Measurements from ENCODE around the gene GRK2. TPM values are rescaled to one million over a fixed set of nuclear protein-coding genes. Genes with fewer than 3 reads are reported as not detected.

GRK2 gene
- total RNA-seq, 1 donor from 2014 or later = 35.7 TPM

DNA sequence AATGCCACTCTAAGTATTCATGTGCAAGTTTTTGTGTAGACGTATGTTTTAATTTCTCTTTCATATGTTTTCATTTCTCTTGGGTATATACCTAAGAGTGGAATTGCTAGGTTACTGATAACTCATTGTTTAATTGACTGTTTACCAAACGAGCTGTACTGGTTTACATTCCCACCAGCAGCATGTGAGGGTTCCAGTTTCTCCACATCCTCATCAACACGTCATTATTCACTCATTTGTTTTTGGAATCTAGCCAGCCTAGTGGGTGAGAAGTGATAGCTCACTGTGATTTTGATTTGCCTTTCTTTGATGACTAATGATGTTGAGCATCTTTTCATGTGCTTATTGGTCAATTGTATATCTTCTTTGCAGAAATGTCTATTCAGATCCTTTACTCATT lies 26.8 kb downstream of the GRK2 start:
- DNase-seq (ENCODE audit: low read depth, low spot score) = no peak

- DNase-seq (ENCODE audit: low read depth, low spot score) = no peak
Observed at GRCh38 chr11:67295846-67296245, 29.6 kb downstream of the GRK2 start.

- no peak for DNase-seq (ENCODE audit: low read depth, low spot score)
Observed at GRCh38 chr11:67298786-67299185, 32.5 kb downstream of the GRK2 start.

DNA sequence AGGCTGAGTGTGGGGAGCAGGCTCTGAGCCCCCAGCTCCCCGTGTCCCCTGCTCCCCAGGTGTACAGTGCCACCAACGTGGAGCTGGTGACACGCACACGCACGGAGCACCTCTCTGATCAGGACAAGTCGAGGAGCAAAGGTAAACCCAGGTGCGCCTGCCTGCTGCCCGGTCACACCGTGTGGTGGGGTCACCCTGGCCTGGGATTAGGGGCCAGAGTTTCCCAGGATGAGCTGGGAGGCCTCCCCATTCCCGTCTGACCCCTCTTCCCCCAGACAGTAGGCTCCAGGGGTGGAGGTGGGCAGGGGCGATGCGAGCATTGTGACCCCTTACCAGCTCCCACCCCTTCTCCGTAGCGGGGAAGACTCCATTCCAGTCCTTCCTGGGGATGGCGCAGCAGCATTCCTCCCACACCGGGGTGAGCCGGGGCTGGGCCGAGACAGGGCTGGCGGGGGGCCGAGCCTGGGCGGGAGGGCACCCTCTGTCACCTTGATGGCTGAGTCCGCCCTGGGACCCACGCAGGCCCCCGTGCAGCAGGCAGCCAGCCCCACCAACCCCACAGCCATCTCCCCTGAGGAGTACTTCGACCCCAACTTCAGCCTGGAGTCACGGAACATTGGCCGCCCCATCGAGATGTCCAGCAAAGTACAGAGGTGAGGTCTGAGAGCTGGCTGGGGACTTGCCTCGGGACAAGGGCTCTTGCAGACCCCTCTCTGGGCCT lies 33.4 kb downstream of the GRK2 start:
- no peak for DNase-seq (ENCODE audit: low read depth, low spot score)

- no peak for DNase-seq (ENCODE audit: low read depth, low spot score)
Observed at GRCh38 chr11:67300256-67300755, 34.0 kb downstream of the GRK2 start.

- no peak for DNase-seq (ENCODE audit: low read depth, low spot score)
Observed at GRCh38 chr11:67300756-67301312, 34.6 kb downstream of the GRK2 start.

- DNase-seq (ENCODE audit: low read depth, low spot score) = no peak
Observed at GRCh38 chr11:67301313-67301921, 35.1 kb downstream of the GRK2 start.

DNA sequence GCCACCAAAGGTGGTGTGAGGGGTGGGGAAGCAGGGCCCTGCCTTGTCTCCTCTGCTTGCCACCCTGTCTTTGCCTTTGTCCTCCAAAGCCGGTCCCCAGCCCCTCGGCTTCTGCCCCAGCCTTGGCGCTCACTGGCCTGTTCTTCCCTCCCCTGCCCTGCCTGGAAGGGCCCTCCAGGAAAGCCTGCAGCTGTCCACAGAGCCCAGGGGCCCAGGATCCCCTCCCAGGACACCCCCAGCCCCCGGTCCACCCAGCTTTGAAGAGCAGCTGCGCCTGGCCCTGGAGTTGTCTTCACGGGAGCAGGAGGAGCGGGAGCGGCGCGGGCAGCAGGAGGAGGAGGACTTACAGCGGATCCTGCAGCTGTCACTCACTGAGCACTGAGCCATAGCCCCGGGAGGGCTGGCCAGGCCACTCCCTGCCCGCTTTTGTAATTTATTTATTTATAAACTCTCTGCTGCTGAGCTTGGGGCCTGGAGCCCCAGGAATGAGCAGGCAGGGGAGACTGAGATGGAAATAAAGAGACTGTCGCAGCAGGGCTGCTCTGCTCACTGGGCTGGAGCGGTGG lies 35.8 kb downstream of the GRK2 start:
- DNase-seq (ENCODE audit: low read depth, low spot score) = no peak

DNA sequence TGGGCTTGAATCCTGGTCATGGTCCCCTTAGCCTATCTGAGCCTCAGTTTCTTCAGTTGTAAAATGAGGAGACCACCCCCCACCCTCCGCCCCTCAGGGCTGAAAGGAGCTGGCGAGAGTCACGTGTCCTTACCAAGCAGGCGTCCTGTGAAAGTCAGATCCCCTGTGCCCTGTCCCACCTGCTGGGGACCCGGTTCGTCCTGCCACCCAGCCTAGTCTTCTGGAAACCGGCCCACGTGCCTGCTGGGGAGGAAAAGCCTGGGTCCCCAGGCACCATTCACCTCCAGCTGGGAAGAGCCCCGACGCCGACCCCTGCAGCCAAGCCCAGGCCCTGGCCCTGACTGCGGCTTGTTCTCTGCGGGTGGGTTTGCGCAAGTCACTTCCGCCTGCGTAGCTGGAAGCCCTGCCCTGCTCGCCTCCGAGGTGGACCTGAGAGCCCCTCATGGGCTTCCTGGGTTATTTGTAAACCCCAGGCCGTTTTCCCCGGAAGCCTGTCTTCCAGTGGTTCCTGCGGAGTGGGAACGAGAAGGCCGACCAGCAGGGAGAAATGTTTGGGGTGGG lies 36.4 kb downstream of the GRK2 start:
- DNase-seq (ENCODE audit: low read depth, low spot score) = no peak

DNA sequence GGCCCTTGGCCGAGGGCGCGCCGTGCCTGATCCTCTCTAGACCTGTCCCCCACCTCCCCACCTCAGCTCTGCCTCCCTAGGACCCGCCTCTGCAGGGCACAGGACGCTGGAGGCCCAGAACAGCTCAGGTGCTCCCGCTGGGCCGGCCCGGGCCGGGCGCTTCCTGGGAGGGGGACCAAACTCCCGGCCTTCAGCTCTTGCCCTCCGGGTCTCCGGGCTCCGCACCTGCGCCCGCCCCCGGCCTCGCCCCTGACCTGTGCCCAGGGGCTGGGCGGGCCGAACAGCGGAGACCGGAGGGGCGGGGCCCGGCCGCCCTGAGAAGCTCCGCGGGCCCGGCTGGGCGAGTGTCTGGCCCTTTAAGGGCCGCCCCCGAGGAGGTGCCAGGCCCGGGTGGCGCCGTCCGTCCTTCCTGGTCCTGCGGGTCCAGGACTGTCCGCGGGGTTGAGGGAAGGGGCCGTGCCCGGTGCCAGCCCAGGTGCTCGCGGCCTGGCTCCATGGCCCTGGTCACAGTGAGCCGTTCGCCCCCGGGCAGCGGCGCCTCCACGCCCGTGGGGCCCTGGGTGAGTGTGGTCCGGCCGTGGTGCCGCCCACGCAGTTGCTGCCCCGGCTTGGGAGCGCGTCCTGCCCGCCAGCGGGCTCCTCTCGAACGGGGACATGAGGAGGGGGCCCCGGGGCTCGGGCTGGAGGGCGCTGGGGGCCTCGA lies 37.0 kb downstream of the GRK2 start, which contains the start of gene SSH3:
SSH3 (plus strand) TSS at position 399 of the 703 bp plus-strand sequence; CDS start at position 495, 96 bp downstream.
- no peak for DNase-seq (ENCODE audit: low read depth, low spot score)

- DNase-seq (ENCODE audit: low read depth, low spot score) = no peak
Observed at GRCh38 chr11:67303835-67304411, 37.6 kb downstream of the GRK2 start.

GRCh38 chr11:67304511-67305113 lies 38.3 kb downstream of the GRK2 start:
- DNase-seq (ENCODE audit: low read depth, low spot score) = no peak

DNA sequence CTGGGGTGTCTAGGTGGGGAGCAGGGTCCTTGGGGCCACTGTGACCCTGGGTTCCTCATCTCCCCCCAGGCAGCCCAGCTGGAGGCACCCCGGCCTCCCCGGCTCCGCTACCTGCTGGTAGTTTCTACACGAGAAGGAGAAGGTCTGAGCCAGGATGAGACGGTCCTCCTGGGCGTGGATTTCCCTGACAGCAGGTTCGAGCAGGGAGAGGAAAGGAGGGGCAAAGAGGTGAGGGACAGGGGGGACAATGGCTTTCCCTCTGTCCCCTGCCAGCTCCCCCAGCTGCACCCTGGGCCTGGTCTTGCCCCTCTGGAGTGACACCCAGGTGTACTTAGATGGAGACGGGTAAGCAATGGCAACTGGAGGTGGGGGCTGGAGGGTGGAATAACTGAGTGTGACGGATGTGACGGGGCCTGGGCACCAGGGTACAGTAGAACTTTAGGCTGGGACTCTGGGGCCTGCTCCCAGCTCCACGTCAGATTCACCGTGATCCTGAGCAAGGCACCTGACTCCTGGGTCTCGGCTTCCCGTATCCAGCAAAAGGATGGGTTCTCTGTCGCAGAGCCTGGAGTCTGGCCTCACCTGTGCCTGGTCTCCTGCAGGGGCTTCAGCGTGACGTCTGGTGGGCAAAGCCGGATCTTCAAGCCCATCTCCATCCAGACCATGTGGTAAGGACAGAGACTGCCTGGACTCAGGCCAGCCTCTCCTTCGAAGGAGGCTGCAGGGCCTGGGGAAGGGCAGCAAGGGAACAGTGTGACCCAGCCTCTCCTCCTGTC lies 40.7 kb downstream of the GRK2 start:
- no peak for DNase-seq (ENCODE audit: low read depth, low spot score)

GRCh38 chr11:67307545-67308001 lies 41.3 kb downstream of the GRK2 start:
- DNase-seq (ENCODE audit: low read depth, low spot score) = no peak

- no peak for DNase-seq (ENCODE audit: low read depth, low spot score)
Observed at GRCh38 chr11:67308031-67308866, 42.0 kb downstream of the GRK2 start.

DNA sequence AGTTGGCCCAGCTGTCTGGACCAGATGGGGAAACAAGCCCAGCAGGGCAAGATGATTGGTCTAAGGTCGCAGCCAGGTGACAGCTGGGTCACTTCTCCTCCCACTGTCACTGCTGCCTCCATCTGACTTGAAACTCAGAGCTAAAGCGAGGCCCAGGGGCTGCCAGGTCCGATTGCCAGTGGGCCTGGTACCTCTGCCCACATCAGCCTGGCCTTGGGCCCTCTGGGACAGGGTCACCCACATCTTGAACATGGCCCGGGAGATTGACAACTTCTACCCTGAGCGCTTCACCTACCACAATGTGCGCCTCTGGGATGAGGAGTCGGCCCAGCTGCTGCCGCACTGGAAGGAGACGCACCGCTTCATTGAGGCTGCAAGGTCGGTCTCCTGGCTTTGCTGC lies 42.9 kb downstream of the GRK2 start:
- DNase-seq (ENCODE audit: low read depth, low spot score) = no peak

GRCh38 chr11:67309661-67310061 lies 43.4 kb downstream of the GRK2 start:
- DNase-seq (ENCODE audit: low read depth, low spot score) = no peak

DNA sequence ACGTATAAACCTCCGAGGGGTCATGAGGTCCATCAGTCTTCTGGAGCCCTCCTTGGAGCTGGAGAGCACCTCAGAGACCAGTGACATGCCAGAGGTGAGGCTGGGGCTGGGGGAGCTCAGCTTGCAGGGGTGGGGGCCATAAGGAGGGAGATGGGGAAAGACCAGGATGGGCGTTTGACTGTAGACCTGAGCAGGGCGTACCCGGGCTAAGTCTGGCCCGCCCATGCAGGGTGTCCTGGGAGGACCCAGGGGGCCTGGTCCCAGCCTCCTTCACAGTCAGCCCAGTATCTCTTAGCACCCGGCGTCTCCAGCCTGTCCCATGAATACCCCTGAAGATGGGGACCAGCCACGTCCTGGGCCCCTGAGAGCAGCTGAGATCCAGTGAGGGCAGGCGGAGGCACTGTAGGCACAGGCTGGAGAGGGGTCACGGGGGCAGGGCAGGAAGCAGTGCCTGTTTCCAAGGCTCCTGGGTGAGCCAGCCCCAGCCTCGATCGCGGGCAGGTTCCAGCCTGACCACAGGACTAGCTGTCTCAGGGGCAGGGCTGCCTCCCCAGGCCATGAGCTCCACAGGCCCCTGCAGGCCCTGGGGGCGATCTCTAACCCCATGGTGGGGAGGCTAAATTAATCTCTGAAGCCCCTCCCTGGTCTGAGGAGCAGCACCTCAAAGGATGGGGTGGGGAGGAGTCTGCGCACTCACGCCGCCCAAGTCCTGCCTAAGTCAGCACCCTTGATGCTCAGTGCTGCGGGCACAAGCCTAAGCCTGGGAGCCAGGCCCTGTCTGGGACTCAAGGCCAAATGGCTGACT lies 44.2 kb downstream of the GRK2 start:
- no peak for DNase-seq (ENCODE audit: low read depth, low spot score)

All from pulmonary artery endothelial cell (primary cell).